Measurements from ENCODE around the gene PCDHB7. TPM values are rescaled to one million over a fixed set of nuclear protein-coding genes. Genes with fewer than 3 reads are reported as not detected.
"Not testable (repeated sequence)": the region's sequence is repeated elsewhere in the genome, so short reads cannot be mapped to it uniquely, and the experiment has no call there.

Gene PCDHB7
- total and polyA plus RNA-seq, 2 donors (not counting 3 experiments of a cell fraction or from before 2014, with no cell fraction given), result 0.27 to 0.57 TPM

- Histone ChIP-seq H3K4me2 (ENCODE audit: insufficient read depth, low read length) (no peak overlapping the region), H2AFZ (ENCODE audit: low read depth, low read length) (no peak overlapping the region), H3K4me1 (ENCODE audit: control insufficient read depth, extremely low read depth, insufficient read depth, low read length) (no peaks in the 10 kb centered on the region), H3K27ac (ENCODE audit: insufficient read depth, low read depth, low read length) (no peak overlapping the region), H3K79me2 (ENCODE audit: control insufficient read depth, insufficient read depth, low read length) (no peaks in the 10 kb centered on the region), H3K36me3 (ENCODE audit: control insufficient read depth in 2 of 2, extremely low read depth in 1 of 2, insufficient read depth in 2 of 2, low read length in 2 of 2) (no peaks in the 10 kb centered on the region), H3K9ac (replicated peaks; ENCODE audit: extremely low read depth, insufficient read depth, low read length) (no peak overlapping the region), H3K27me3 (ENCODE audit: control insufficient read depth in 2 of 2, insufficient read depth in 2 of 2, low read length in 2 of 2) (no peaks in the 10 kb centered on the region), H4K20me1 (replicated peaks; ENCODE audit: control insufficient read depth, extremely low read depth, insufficient read depth, low read length) (no peaks in the 10 kb centered on the region), H3K4me3 (replicated peaks in 1 of 3; ENCODE audit: insufficient read depth in 1 of 3, low read depth in 1 of 3, low read length in 3 of 3) (no peak overlapping the region), H3K9me3 (replicated peaks; ENCODE audit: control insufficient read depth, insufficient read depth, low read length) (no peaks in the 10 kb centered on the region), H3K9me1 (replicated peaks; ENCODE audit: control insufficient read depth, extremely low read depth, insufficient read depth, low read length) (no peaks in the 10 kb centered on the region)
- TF ChIP-seq CTCF (IDR thresholded peaks at IDR 0.05; ENCODE audit: extremely low read depth in 1 of 2, insufficient read depth in 1 of 2, low read depth in 1 of 2, low read length in 2 of 2) (no peak), FOS (IDR thresholded peaks at IDR 0.05; ENCODE audit: borderline replicate concordance, insufficient read depth, low read length) (no peak), EZH2 (IDR thresholded peaks at IDR 0.05; ENCODE audit: borderline replicate concordance, low read depth, low read length, severe bottlenecking) (no peak), GATA2 (IDR thresholded peaks at IDR 0.05; ENCODE audit: insufficient read depth, insufficient read length, low read depth, low read length) (no peak), POLR2AphosphoS5 (IDR thresholded peaks at IDR 0.05; ENCODE audit: insufficient read depth, low read depth, low read length) (no peak), MYC (IDR thresholded peaks at IDR 0.05; ENCODE audit: low read depth, low read length) (no peak), POLR2A (IDR thresholded peaks at IDR 0.05; ENCODE audit: low read depth, low read length) (no peak), MAX (IDR thresholded peaks at IDR 0.05; ENCODE audit: insufficient read depth, insufficient read length) (no peak), JUN (IDR thresholded peaks at IDR 0.05; ENCODE audit: borderline replicate concordance, insufficient read depth, insufficient read length, low read depth) (no peak)
- ChIA-PET CTCF (interaction anchor here (1.0 kb wide), 1 partner anchor 10 kb away, joined by 3 read pairs; no protein-coding TSS in a partner anchor), POLR2A (no interaction called here)
- intact Hi-C loops (cut with micrococcal nuclease) (no loop called here), dilution Hi-C loops (cut with MboI; ENCODE audit: extremely low pct_ligation_motif_present, low sequenced_read_pairs) (no loop called here)
- no TSS peak for BruUV-seq (replicated peaks)
- no peak for DNase-seq (ENCODE audit: low read depth, low spot score)
- no peak for FAIRE-seq
Observed at GRCh38 chr5:141135718-141136266, 36.7 kb upstream of the PCDHB7 start.

GRCh38 chr5:141137346-141137745 is 35.1 kb upstream of the PCDHB7 start:
- H3K9ac ChIP-seq (replicated peaks; ENCODE audit: extremely low read depth, insufficient read depth, low read length); H3K9me1 ChIP-seq (replicated peaks; ENCODE audit: control insufficient read depth, extremely low read depth, insufficient read depth, low read length); H3K9me3 ChIP-seq (replicated peaks; ENCODE audit: control insufficient read depth, insufficient read depth, low read length); H3K36me3 ChIP-seq (ENCODE audit: control insufficient read depth in 2 of 2, extremely low read depth in 1 of 2, insufficient read depth in 2 of 2, low read length in 2 of 2); BruUV-seq (replicated peaks); H3K4me1 ChIP-seq (ENCODE audit: control insufficient read depth, extremely low read depth, insufficient read depth, low read length); H3K4me2 ChIP-seq (ENCODE audit: insufficient read depth, low read length); H3K4me3 ChIP-seq (replicated peaks in 1 of 3; ENCODE audit: insufficient read depth in 1 of 3, low read depth in 1 of 3, low read length in 3 of 3); H3K79me2 ChIP-seq (ENCODE audit: control insufficient read depth, insufficient read depth, low read length); FAIRE-seq; intact Hi-C loops (cut with micrococcal nuclease); DNase-seq (ENCODE audit: low read depth, low spot score); dilution Hi-C loops (cut with MboI; ENCODE audit: extremely low pct_ligation_motif_present, low sequenced_read_pairs); H2AFZ ChIP-seq (ENCODE audit: low read depth, low read length); H3K27me3 ChIP-seq (ENCODE audit: control insufficient read depth in 2 of 2, insufficient read depth in 2 of 2, low read length in 2 of 2); POLR2A ChIA-PET; H3K27ac ChIP-seq (ENCODE audit: insufficient read depth, low read depth, low read length); H4K20me1 ChIP-seq (replicated peaks; ENCODE audit: control insufficient read depth, extremely low read depth, insufficient read depth, low read length); CTCF ChIA-PET: not testable (repeated sequence)

Data from endothelial cell of umbilical vein (primary cell).